HG02870 (cell line): ENCODE results near the gene PINLYP.
"Not testable (repeated sequence)": the region's sequence is repeated elsewhere in the genome, so short reads cannot be mapped to it uniquely, and the experiment has no call there.

Source experiments
- ATAC-seq: cut with Tn5 transposase; IDR thresholded peaks from one replicate; pipeline ENCODE4 v1.9.1; 2021; ENCODE audit warnings: mild to moderate bottlenecking, moderate library complexity; ENCODE audit not compliant: unreplicated experiment

Gene PINLYP

GRCh38 chr19:43598445-43599240, 23.0 kb downstream of the PINLYP start:
- no peak for ATAC-seq

DNA sequence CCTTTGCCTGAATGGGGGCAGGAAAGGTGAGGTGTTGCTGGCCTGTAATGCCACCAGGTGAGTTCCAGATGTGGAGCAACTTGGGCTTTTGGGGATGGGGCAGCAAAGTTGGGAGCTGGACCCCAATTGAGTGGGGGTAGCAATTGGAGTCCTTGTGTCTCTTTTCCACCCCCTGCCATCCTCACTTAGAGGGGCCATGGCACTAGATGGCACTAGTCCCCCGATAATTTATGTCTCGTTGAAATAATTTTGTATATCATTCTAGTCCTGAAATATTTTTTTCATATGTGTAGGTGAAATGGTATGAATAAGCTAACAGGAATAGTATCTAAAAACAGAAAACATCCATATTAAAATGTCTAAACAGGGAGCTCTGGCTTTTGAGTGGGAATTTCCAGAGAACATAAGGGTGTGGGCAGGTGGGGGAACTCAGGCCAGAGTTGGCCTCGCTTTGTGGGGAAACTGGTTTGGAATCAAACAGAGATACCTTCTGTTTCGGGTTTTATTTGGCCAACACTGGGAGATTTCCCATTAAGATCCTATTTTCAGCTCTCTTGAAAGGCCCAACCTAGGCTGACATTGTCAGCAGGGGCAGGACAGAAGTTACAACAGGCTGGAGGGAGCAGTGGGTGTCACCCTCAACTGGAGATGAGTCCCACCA, 24.2 kb downstream of the PINLYP start:
- no peak for ATAC-seq

DNA sequence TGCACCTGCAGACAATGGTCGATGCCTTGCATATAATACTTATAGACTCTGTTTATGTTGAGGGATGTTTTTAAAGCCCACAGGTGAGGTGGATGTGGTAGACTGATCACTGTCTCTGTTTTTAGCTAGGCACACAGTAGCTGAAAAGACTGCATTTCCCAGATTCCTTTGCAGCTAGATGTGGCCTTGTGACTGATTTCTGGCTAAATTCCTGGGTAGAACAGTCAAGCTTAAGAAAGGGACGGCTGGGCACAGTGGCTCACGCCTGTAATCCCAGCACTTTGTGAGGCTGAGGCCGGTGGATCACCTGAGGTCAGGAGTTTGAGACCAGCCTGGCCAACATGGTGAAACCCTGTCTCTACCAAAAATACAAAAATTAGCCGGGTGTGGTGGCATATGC, 24.7 kb downstream of the PINLYP start:
- not testable (repeated sequence) for ATAC-seq

- ATAC-seq: no peak
Observed at GRCh38 chr19:43605875-43606568, 30.4 kb downstream of the PINLYP start.

DNA sequence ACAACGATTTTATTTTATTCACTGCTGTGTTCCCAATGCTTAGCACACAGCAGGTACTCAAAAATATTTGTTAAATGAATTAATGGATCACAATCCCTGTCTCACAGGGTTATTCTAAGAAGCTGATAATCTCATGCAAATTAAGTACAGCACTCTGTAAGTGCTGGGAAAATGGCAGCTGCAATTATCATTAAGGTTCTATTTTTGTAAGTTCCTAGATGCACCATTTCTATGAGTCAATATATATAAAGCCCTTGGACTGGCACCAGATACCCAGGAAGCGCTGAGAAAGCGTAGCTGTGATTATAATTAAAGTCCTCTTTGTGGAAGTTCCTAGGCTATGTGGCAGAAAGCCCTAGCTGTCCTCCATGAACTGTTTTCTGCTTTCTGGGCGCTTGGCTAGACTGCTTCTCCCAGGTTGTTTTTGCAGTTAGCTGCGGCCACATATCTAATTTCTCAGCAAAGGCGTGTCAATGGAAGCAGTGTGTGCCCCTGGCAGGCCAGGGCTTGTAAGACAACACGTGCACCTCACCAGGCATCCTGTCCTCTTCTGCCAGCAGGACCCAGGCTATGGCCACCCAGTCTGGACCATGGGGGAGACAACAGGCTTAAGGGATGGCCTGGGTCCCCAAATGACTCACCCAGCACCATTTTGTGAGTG, 31.1 kb downstream of the PINLYP start:
- no peak for ATAC-seq

DNA sequence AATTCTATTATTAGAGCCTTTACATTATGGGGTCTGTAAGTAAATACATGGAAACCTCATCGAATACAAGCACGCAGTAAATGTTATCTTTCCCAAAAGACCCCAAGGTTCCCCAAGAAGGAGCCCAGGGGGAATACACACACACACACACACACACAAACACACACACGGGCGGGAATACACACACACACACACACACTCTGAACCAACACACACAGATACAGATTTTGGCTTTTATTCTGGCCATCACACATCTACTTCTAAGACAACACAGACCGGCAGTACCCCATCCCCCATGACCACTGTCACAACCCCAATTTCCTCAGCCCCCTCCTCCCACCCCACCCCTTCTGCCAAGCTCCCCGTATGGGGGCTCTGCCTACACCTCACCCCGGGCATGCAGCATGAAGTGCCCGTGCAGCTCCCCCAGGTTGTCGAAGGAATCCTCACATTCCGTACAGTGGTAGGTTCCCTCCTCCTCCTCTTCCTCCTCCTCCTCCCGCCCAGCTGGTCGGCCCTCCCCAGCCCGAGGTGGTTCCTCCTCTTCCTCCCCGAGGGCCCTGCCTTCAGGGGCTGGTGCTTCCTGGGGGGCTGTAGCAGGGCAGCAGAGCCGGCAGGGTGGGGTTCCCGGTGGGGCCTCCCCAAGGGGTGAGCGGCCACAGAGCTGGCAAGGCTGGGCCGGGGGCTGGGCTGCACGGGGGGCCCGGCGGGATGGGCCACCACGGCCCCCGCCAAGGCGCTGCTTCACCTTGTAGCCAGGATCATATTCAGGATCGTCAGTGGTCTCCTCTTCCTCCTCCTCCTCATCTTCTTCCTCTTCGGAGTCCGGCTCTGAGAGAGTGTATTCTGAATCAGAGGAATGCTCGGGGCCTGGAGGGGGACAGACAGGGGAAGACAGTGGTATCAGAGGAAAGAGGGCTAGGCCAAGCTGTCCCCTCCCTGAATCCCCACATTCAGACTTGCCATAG, 31.9 kb downstream of the PINLYP start:
- no peak for ATAC-seq

DNA sequence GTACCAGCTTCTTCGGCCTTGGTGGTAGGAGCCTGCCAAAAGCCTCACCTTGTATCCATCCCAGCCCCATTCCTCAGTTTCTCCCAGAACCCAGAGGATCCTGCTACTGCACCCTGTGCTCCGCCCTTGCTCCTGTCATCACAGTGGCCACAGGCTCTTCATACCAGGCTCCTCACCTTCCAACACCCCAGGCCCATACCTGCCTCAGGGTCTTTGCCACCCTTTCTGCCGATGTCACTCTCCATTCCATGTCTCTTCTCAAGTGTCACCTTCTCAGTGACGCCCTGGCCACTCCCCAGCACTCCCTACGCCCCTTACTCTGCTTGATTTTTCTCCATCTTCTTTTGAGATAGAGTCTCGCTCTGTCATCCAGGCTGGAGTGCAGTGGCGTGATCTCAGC, 34.3 kb downstream of the PINLYP start:
- ATAC-seq: no peak

DNA sequence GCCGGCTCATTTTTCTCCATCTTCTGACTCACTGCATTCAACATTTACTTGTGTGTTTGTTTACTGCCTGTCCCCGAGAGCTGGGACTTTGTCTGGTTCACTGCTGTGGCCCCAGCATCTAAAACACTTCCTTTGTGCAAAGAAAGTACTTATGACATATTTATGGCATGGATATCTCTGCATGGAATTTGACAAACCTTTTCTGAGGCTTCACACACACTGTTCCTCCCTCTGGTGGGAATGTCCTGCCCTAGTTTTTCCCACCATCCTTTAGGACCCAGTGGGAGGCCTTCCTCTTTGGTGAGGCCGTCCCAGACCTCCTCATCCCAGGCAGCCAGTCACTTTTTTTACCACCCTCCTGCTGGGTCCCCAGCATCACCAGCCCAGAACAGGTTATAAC, 34.9 kb downstream of the PINLYP start:
- ATAC-seq: no peak

DNA sequence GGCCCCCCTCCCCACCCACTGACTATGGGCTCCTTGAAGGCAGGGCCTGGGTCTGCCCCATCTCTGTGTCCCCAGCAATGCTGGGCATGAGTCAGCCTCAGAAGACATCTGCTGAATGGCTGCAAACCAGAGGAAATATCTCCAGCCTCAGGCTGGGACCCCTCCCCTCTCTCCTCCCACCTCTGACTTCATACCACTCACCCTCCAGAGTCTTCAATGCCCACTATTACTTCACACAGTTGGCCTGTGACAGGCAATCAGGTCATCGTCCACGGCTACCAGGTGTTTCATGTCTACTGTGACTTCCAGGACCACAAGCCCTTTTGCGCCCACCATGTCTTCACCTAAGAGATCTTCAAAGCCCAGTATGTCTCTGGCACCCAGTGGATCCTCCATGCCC, 36.2 kb downstream of the PINLYP start, which contains the start of gene SRRM5:
TSS of gene SRRM5 (plus strand) at position 301 of the 400 bp plus-strand sequence. CDS start at position 335, 34 bp downstream.
- ATAC-seq: no peak

DNA sequence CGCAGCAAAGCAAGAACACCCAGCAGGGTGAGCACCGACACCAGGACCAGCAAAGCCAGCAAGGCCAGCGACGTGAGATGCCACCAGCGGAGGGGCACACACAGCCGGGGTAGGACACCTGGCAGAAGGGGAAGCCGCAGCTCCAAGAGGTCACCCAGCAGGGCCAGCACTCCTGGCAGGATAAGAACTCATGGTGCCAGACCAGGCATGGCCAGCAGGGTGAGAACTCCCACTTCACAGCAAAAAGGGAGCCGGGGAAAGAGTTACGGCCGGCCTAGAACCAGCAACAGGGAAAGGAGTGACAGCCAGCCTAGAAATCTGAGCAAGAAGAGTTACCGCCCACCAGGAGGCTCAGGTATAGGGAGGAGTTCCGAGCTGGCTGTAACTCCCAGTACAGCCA, 36.8 kb downstream of the PINLYP start:
- ATAC-seq: no peak

DNA sequence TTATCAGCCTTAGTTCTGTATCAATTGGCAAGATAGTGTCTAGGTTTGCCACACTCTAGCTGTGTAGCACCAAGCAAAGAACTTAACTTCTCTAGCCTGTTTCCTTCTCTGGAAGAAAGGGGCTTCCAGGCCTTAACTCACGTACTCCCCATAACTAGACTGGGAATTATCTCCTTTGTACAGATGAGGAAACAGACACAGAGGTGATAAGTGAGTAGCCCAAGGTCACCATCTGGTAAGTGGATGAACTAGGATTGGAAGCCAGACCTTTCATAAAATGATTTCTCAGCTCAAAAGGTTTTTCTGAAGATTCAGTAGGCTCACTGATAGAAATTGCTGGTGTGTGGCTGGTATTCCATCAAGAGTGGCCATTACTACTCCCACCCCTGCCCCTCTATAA, 40.7 kb downstream of the PINLYP start:
- ATAC-seq: no peak

DNA sequence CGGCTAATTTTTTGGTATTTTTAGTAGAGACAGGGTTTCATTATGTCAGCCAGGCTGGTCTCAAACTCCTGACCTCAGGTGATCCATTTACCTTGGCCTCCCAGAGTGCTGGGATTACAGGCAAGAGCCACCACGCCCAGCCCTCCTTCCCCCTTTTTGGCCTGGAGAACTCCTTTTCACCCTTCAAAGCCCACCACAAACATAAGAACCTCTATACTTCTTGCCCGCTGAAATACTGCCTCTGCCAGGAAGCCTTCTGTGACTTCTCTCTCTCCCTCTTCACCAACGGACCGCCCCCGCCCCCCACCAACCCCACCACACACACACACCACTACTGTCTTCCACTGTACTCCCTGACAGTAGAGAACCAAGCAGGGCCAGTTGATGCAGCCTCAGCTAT, 41.4 kb downstream of the PINLYP start:
- no peak for ATAC-seq

GRCh38 chr19:43618921-43619261, 43.3 kb downstream of the PINLYP start:
- no peak for ATAC-seq

- peak; percentile 74 for ATAC-seq
Observed at GRCh38 chr19:43619262-43620060, 43.9 kb downstream of the PINLYP start, which contains the start of gene ZNF428. TSS of gene ZNF428 (minus strand) at chr19:43619629. CDS start at chr19:43614304, 5,325 bp downstream.

GRCh38 chr19:43620061-43621001, 44.7 kb downstream of the PINLYP start:
- no peak for ATAC-seq

DNA sequence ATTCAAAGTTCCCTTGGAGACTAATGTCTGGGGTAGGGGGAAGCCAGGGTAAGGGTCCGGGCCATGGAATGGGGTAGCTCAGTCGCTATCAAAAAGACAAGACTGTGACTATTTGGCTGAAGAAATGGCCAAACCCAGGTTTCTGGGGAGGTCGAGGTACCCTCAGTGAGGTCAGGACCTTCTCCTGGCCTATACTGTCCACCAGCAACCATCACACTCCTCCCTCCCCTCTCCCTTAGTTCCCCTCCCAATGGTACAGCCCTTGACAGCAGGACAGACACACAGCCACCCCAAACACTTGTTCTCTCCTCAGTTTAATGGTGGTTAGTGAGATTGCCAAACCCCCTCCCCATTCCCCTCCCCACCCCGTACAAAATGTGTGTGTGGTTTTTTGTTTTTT, 46.5 kb downstream of the PINLYP start:
- ATAC-seq: no peak

GRCh38 chr19:43622956-43623355, 47.4 kb downstream of the PINLYP start:
- ATAC-seq: no peak
